Activated effector memory CD4-positive, alpha-beta T cell treated with Interleukin-2 at 50 U/mL for 16 hours (primary cell): Measurements from ENCODE around the gene PTPA.

Source experiments
- DNase-seq: peaks from one replicate; pipeline ENCODE4 v3.0.0-alpha.2; 2020

Gene PTPA

GRCh38 chr9:129110740-129111527 is at the start of gene PTPA, which contains the start of gene CRAT:
Gene PTPA, plus strand, starts transcription at chr9:129111415. Its CDS starts 186 bp downstream, at chr9:129111601.
Gene CRAT, minus strand, starts transcription at chr9:129110793. Its CDS starts 284 bp downstream, at chr9:129110509.
- DNase-seq, result peak; percentile 92

- DNase-seq, result no peak
These were observed 48.2 kb upstream of the PTPA start for GRCh38 chr9:129063061-129063460.

- no peak for DNase-seq
These were observed 46.7 kb upstream of the PTPA start for GRCh38 chr9:129064499-129064908.

- no peak for DNase-seq
These were observed 43.1 kb upstream of the PTPA start for GRCh38 chr9:129068110-129068509.

GRCh38 chr9:129068990-129069861 is 42.0 kb upstream of the PTPA start:
- DNase-seq, result peak; percentile 52

- no peak for DNase-seq
These were observed 41.2 kb upstream of the PTPA start for GRCh38 chr9:129069862-129070641.

- DNase-seq, result no peak
These were observed 40.3 kb upstream of the PTPA start for GRCh38 chr9:129070696-129071525.

GRCh38 chr9:129071526-129072126 is 39.6 kb upstream of the PTPA start:
- peak; percentile 19 for DNase-seq

- DNase-seq, result no peak
These were observed 39.0 kb upstream of the PTPA start for GRCh38 chr9:129072171-129072570.

- DNase-seq, result no peak
These were observed 37.8 kb upstream of the PTPA start for GRCh38 chr9:129073404-129073803.

GRCh38 chr9:129074106-129074505 is 37.1 kb upstream of the PTPA start:
- no peak for DNase-seq

- DNase-seq, result no peak
These were observed 35.1 kb upstream of the PTPA start for GRCh38 chr9:129075996-129076639.

GRCh38 chr9:129076640-129077037 is 34.6 kb upstream of the PTPA start:
- DNase-seq, result no peak

- no peak for DNase-seq
These were observed 34.0 kb upstream of the PTPA start for GRCh38 chr9:129077236-129077635.

- DNase-seq, result no peak
These were observed 32.3 kb upstream of the PTPA start for GRCh38 chr9:129078691-129079503.

- DNase-seq, result no peak
These were observed 31.4 kb upstream of the PTPA start for GRCh38 chr9:129079829-129080228.

- DNase-seq, result no peak
These were observed 31.0 kb upstream of the PTPA start for GRCh38 chr9:129080298-129080600.

GRCh38 chr9:129080601-129081387 is 30.4 kb upstream of the PTPA start, which contains the start of gene DOLPP1:
Gene DOLPP1, plus strand, starts transcription at chr9:129081111. Its CDS starts 21 bp downstream, at chr9:129081132.
- peak; percentile 98 for DNase-seq

GRCh38 chr9:129081388-129081904 is 29.8 kb upstream of the PTPA start:
- DNase-seq, result no peak
